GM12874 (cell line): ENCODE measurements around the gene SFMBT1.

Source experiments
- TF ChIP-seq, protein P1 (sequence below): IDR thresholded peaks from 2 replicates; pipeline ENCODE4 v1.5.1; 2011; ENCODE audit warnings: low read depth, mild to moderate bottlenecking, control low read depth, low read length, moderate library complexity; ENCODE audit not compliant: insufficient read depth

SFMBT1 gene

GRCh38 chr3:52877085-52877484 is 168.8 kb downstream of the SFMBT1 start:
- TF ChIP-seq, protein P1, sequence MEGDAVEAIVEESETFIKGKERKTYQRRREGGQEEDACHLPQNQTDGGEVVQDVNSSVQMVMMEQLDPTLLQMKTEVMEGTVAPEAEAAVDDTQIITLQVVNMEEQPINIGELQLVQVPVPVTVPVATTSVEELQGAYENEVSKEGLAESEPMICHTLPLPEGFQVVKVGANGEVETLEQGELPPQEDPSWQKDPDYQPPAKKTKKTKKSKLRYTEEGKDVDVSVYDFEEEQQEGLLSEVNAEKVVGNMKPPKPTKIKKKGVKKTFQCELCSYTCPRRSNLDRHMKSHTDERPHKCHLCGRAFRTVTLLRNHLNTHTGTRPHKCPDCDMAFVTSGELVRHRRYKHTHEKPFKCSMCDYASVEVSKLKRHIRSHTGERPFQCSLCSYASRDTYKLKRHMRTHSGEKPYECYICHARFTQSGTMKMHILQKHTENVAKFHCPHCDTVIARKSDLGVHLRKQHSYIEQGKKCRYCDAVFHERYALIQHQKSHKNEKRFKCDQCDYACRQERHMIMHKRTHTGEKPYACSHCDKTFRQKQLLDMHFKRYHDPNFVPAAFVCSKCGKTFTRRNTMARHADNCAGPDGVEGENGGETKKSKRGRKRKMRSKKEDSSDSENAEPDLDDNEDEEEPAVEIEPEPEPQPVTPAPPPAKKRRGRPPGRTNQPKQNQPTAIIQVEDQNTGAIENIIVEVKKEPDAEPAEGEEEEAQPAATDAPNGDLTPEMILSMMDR, result no peak

GRCh38 chr3:52874864-52875587 is 170.8 kb downstream of the SFMBT1 start:
- TF ChIP-seq, protein P1, result no peak

DNA sequence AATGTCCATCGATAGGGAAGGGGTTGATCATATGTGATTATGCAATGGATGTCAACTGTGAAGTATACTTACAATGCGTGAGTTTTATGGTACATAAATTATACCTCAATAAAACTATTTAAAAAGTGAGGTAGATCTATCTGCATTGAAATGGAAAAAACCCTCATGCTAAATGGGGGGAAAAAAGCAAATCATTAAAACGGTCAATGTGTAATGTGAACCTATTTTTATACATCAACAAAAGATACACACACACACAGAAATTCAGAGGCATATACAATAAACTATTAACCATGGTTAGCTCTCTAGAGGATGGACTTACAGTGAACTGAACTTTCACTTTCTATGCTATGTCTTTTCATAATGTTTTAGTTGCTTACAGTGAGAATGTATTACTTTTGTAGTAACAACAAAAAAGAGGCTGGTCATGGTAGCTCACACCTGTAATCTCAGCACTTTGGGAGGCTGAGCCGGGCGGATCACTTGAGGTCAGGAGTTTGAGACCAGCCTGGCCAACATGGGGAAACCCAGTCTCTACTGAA is 171.6 kb downstream of the SFMBT1 start:
- TF ChIP-seq, protein P1, result no peak

DNA sequence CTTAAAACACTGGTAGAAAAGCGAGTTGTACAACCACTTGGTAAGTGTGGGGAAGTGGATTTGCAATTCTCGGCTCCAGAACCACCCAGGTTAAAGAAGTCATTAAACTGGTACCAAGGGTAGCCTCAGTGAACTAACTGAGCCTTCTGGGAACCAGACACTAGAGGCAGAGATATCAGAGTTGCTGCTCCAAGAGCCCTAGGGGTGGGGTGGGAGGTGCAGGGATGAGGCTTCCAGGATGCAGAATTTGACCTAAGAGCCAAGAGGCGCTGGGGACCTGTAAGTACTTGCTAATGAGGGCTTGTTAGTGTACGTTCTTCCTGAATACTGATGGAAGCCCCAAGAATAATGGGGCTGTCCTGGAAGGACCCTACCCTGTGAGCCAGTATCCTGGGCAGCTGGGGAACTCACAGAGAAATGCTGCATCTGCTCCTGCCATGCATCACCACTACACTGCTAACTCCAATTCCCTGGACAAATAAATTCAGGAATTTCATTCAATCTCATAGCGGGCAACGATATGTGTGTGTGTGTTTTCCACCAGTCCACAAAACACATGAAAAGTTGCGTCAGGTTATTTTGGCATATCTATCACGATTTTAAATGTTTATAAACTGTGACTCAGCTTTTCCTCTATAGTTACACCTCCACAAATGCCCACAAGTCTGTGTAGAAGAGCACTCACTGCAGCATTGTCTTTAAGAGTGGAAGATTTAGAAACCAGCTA is 172.3 kb downstream of the SFMBT1 start:
- TF ChIP-seq, protein P1, result no peak

DNA sequence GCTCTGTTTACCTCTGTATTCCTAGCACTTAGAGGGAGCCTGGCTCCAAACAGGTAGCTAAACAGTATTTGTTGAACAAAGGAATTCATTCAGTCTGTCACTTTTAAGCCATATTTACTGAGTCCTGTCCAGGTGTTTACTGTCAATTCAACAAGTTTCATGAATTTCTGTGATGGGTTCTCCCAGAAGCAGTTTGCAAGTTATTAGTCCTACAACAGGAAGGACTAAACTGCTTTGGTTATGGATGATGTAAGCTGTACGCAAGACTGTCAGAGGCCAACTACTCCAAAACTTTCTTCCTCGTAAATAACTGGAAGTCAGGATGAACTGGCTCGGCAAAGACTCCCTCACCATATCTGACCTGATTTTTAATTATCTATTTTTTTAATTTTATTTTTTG is 173.6 kb downstream of the SFMBT1 start:
- TF ChIP-seq, protein P1, result no peak

DNA sequence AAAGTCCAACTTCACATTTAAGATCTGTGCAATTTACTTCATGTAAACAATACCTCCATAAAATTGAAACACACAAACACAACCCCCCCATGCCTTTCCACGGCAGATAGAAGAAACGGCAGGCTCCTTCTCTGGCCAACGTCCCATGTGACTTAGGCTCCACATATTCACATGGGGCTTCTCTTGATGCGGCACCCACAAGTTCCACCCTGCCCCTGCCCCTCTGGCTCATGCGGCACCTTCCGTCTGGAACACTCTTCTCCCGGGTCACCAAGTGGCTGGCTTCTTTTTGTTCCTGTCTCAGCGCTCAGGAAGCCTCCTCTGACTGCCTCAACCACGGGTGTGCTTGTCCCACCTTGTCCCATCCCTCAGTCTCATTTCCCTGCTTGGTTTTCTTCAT is 174.1 kb downstream of the SFMBT1 start:
- TF ChIP-seq, protein P1, result no peak

DNA sequence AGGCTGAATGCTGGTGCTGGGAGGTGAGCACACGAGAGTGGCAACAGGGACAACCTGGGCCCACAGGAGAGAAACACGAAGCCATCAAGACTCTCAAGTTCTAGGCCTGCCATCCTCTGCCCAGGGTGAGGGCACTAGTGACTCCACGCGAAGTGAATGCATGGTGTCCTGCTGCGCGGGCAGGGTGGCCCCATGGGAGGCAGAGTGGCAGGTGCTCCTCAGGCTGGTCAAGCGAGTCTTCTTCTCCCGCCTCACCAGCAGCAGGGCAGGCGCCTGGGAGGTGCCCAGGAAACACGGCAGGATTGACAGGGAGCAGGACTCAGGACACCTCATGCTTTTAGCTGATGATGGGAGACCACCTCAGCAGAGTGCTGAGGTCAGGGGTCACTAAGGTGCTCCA is 175.4 kb downstream of the SFMBT1 start:
- TF ChIP-seq, protein P1, result no peak
